ENCODE data around the gene TMEM150B. TPM values are rescaled to one million over a fixed set of nuclear protein-coding genes. Genes with fewer than 3 reads are reported as not detected.

Gene TMEM150B
- total and polyA plus RNA-seq, 9 of the 15 experiments (the other 6 are each of a cell fraction or from before 2014, with no cell fraction given), result 0.47 to 1.3 (median 0.74) TPM; not detected in 2

DNA sequence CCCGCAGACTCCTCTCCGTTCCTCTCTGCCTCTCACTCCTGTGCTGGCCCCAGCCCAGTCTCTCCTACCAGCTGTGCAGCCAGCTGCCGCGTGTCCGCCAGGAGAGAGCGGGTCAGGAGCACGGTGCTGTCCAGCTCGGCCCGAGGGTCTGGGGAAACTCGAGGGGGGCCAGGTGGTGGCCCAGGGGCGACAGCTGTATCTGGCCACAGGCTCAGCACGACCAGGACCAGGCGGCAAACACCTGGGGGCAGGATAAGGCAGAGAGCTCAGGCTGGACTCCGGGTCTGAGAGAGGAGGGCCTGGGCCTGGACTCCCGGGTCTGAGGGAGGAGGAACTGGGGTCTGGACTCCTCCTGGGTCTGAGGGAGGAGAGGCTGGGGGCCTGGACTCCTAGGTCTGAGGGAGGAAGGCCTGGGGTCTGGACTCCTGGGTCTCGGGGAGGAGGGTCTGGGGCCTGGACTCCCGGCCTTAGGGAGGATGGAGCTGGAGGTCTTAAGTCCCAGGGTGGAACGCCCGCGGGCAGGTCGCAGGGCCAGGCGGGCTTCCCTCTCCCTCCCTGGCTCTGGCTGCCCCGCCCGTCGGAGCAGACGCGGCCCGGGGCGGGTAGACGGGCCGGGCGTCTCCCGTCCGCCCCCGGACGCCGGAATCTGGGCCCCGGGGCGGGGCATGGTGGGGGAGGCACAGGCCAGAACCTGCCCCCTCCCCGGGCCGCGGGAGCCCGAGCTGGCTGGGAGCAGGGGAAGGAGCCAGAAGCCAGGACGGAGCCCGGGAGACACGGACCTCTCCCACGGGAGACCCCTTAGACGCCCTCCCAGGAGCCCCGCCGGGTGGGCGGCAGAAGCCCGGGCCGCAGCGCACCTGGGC, 43.8 kb upstream of the TMEM150B start:
- H3K4me1 ChIP-seq (replicated peaks in 1 of 2; ENCODE audit: control insufficient read depth in 2 of 2, insufficient read depth in 2 of 2, low read length in 2 of 2), result peaks cover under 1 to 52% of the 10 kb centered on the region in 2 experiments; a peak in 3 of 5 replicates
- WGBS (ENCODE audit: insufficient coverage, low coverage, missing lambda C conversion rate), result 34% methylated on average over 19 of the region's 54 CpGs
- TF ChIP-seq ZNF143 (CRISPR knock-in tag; IDR thresholded peaks at IDR 0.05) (no peak), EP400 (IDR thresholded peaks at IDR 0.05) (no peak), KDM1A (IDR thresholded peaks at IDR 0.05) (peak; percentile 23 to 50; a peak in 1 of 4 replicates), ZNF384 (IDR thresholded peaks at IDR 0.05; ENCODE audit: low read depth, low read length) (no peak), EWSR1 (IDR thresholded peaks at IDR 0.05; ENCODE audit: borderline replicate concordance, low read depth, partially characterized antibody) (no peak), RBFOX2 (IDR thresholded peaks at IDR 0.05; ENCODE audit: low read depth, low read length) (peak; percentile 9; the same call in 1 of the 2 replicates), SRSF1 (IDR thresholded peaks at IDR 0.05; ENCODE audit: low read depth, low read length) (no peak), NONO (IDR thresholded peaks at IDR 0.05; ENCODE audit: low read depth in 2 of 2, low read length in 1 of 2) (0 out of 4 replicates have a peak, but pooled peaks of 1 of the 2 experiments have one; percentile 20), SPI1 (IDR thresholded peaks at IDR 0.05; ENCODE audit: borderline replicate concordance, low read depth, low read length) (no peak), NR3C1 (CRISPR knock-in tag; IDR thresholded peaks at IDR 0.05) (no peak), ZNF146 (CRISPR knock-in tag; IDR thresholded peaks at IDR 0.05; ENCODE audit: unreplicated experiment) (no peak), NFRKB (IDR thresholded peaks at IDR 0.05; ENCODE audit: low read depth) (no peak), ZNF778 (CRISPR knock-in tag; IDR thresholded peaks at IDR 0.05) (no peak)
- TF ChIP-seq, protein P1, sequence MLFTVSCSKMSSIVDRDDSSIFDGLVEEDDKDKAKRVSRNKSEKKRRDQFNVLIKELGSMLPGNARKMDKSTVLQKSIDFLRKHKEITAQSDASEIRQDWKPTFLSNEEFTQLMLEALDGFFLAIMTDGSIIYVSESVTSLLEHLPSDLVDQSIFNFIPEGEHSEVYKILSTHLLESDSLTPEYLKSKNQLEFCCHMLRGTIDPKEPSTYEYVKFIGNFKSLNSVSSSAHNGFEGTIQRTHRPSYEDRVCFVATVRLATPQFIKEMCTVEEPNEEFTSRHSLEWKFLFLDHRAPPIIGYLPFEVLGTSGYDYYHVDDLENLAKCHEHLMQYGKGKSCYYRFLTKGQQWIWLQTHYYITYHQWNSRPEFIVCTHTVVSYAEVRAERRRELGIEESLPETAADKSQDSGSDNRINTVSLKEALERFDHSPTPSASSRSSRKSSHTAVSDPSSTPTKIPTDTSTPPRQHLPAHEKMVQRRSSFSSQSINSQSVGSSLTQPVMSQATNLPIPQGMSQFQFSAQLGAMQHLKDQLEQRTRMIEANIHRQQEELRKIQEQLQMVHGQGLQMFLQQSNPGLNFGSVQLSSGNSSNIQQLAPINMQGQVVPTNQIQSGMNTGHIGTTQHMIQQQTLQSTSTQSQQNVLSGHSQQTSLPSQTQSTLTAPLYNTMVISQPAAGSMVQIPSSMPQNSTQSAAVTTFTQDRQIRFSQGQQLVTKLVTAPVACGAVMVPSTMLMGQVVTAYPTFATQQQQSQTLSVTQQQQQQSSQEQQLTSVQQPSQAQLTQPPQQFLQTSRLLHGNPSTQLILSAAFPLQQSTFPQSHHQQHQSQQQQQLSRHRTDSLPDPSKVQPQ (CRISPR knock-in tag; IDR thresholded peaks at IDR 0.05; ENCODE audit: borderline replicate concordance), result no peak
- TF ChIP-seq, protein P2, sequence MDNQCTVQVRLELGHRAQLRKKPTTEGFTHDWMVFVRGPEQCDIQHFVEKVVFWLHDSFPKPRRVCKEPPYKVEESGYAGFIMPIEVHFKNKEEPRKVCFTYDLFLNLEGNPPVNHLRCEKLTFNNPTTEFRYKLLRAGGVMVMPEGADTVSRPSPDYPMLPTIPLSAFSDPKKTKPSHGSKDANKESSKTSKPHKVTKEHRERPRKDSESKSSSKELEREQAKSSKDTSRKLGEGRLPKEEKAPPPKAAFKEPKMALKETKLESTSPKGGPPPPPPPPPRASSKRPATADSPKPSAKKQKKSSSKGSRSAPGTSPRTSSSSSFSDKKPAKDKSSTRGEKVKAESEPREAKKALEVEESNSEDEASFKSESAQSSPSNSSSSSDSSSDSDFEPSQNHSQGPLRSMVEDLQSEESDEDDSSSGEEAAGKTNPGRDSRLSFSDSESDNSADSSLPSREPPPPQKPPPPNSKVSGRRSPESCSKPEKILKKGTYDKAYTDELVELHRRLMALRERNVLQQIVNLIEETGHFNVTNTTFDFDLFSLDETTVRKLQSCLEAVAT (IDR thresholded peaks at IDR 0.05), result no peak
- TF ChIP-seq, protein P3, sequence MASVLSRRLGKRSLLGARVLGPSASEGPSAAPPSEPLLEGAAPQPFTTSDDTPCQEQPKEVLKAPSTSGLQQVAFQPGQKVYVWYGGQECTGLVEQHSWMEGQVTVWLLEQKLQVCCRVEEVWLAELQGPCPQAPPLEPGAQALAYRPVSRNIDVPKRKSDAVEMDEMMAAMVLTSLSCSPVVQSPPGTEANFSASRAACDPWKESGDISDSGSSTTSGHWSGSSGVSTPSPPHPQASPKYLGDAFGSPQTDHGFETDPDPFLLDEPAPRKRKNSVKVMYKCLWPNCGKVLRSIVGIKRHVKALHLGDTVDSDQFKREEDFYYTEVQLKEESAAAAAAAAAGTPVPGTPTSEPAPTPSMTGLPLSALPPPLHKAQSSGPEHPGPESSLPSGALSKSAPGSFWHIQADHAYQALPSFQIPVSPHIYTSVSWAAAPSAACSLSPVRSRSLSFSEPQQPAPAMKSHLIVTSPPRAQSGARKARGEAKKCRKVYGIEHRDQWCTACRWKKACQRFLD (CRISPR knock-in tag; IDR thresholded peaks at IDR 0.05), result no peak

More for the DNA sequence above, 43.8 kb upstream of the TMEM150B start:
- H3K79me2 ChIP-seq (ENCODE audit: control insufficient read depth, insufficient read depth, low read length), result no peaks in the 10 kb centered on the region
- H3K4me3 ChIP-seq, result peak overlapping the region; percentile 19; the same call in 1 of the 2 replicates
- CTCF ChIA-PET (ENCODE audit: low intra/inter-chr PET ratio), result no interaction called here
- POLR2A ChIA-PET, result interaction anchor here (0.7 to 1.5 kb wide), 4 partner anchors 8 to 37 kb away, joined by 3 to 6 read pairs (median 4); no protein-coding TSS in a partner anchor
- H3K27ac ChIP-seq (ENCODE audit: extremely low read depth, low read depth, low read length), result no peak overlapping the region
- no TSS peak for BruUV-seq (replicated peaks)
- in situ Hi-C loops (cut with MboI) (no loop called here), intact Hi-C loops (cut with micrococcal nuclease) (no loop called here)
- 0 out of 2 replicates have a peak, but pooled peaks cover 3% of the 10 kb centered on the region for H4K20me1 ChIP-seq (replicated peaks; ENCODE audit: control insufficient read depth, insufficient read depth, low read length)
- no peak for FAIRE-seq
- no peaks in the 10 kb centered on the region for H3K36me3 ChIP-seq (ENCODE audit: control insufficient read depth, insufficient read depth, low read length)
- peak; percentile 67 to 92 (median 86) for DNase-seq (ENCODE audit: extremely low read depth in 1 of 4, low spot score in 3 of 4)
- peak overlapping the region; percentile 63 for H2AFZ ChIP-seq (ENCODE audit: low read depth, low read length)
- H3K9me3 ChIP-seq (replicated peaks; ENCODE audit: control insufficient read depth, insufficient read depth, low read depth, low read length), result no peaks in the 10 kb centered on the region
- peak; percentile 85 for ATAC-seq
- peak overlapping the region; percentile 18; the same call in 1 of the 2 replicates for H3K4me2 ChIP-seq (ENCODE audit: insufficient read depth, low read length)
- H3K27me3 ChIP-seq (ENCODE audit: control insufficient read depth in 2 of 2, insufficient read depth in 2 of 2, low read length in 2 of 2), result peaks cover 11% of the 10 kb centered on the region in 2 experiments; a peak in 4 of 5 replicates
- H3K9ac ChIP-seq (ENCODE audit: insufficient read depth in 1 of 2, low read depth in 2 of 2, low read length in 2 of 2), result peak overlapping the region; percentile 12 to 71; a peak in 3 of 4 replicates
- H3K9me1 ChIP-seq (ENCODE audit: control insufficient read depth, insufficient read depth, low read length), result no peaks in the 10 kb centered on the region

All from K562 (cell line).